Astrocyte (in vitro differentiated cells and primary cell): ENCODE measurements around the gene CTXND2.

Source experiments
- EZH2 ChIP-seq: IDR thresholded peaks from 2 replicates; pipeline ENCODE4 v1.6.1; 2012; ENCODE audit warnings: mild to moderate bottlenecking, low read length, inconsistent platforms; ENCODE audit not compliant: insufficient read depth
- TF ChIP-seq, protein P1 (sequence below): IDR thresholded peaks from 2 replicates; pipeline ENCODE4 v1.5.1; 2011; ENCODE audit warnings: low read depth, mild to moderate bottlenecking, inconsistent platforms, low read length, moderate library complexity; ENCODE audit not compliant: insufficient read depth

DNA sequence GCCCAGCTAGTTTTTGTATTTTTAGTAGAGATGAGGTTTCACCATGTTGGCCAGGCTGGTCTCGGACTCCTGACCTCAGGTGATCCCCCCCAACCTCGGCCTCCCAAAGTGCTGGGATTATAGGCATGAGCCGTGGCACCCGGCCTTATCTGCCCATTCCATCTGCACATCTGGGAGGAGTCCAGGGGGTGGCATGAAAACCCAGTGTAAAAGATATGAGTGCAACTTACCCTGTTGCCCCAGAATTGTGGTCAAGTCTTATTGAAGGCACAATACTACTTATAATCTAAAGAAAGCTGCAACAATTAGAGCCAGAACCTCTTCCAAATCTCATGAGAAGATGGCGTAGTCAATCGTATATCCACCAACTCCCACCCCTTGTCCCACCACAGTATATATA is 18.4 kb downstream of the CTXND2 start:
- no peak for TF ChIP-seq EZH2
- TF ChIP-seq, protein P1, sequence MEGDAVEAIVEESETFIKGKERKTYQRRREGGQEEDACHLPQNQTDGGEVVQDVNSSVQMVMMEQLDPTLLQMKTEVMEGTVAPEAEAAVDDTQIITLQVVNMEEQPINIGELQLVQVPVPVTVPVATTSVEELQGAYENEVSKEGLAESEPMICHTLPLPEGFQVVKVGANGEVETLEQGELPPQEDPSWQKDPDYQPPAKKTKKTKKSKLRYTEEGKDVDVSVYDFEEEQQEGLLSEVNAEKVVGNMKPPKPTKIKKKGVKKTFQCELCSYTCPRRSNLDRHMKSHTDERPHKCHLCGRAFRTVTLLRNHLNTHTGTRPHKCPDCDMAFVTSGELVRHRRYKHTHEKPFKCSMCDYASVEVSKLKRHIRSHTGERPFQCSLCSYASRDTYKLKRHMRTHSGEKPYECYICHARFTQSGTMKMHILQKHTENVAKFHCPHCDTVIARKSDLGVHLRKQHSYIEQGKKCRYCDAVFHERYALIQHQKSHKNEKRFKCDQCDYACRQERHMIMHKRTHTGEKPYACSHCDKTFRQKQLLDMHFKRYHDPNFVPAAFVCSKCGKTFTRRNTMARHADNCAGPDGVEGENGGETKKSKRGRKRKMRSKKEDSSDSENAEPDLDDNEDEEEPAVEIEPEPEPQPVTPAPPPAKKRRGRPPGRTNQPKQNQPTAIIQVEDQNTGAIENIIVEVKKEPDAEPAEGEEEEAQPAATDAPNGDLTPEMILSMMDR, result no peak
